H1 (cell line): ENCODE results near the gene HACD2. TPM values are rescaled to one million over a fixed set of nuclear protein-coding genes. Genes with fewer than 3 reads are reported as not detected.

Source experiments
- CTCF ChIA-PET: fragments of 300-600 bp; sonication (Branson Sonifier 250); formaldehyde crosslinking; loops from one replicate; lab custom pipeline; 2021; ENCODE audit not compliant: partially characterized antibody; lab: Charles Lee
- POLR2A ChIA-PET: fragments of 300-600 bp; sonication (Branson Sonifier 250); formaldehyde crosslinking; loops from one replicate; lab custom pipeline; 2021; ENCODE audit warnings: inconsistent platforms; ENCODE audit not compliant: partially characterized antibody; lab: Charles Lee
- DNase-seq, 2 experiments: peaks; one replicate each; pipeline versions ENCODE4 v3.0.0 to v3.0.0-alpha.2; 2010 to 2022; ENCODE audit warnings: low spot score in 2 of 2, low read depth in 1 of 2, mixed read lengths in 1 of 2
- FAIRE-seq: peaks from 2 replicates; lab custom pipeline; 2011; peaks lifted over from hg19 to GRCh38; lab: Jason Lieb, UNC
- H2AFZ ChIP-seq: 2 replicates; pipeline ENCODE4 v1.8.1; 2012; ENCODE audit warnings: low read length, inconsistent platforms
- H2AK5ac ChIP-seq: 2 replicates; pipeline ENCODE4 v1.6.1; 2013; ENCODE audit warnings: low read depth, low read length
- H2BK120ac ChIP-seq: replicated peaks from 2 replicates; pipeline ENCODE3; 2013; ENCODE audit warnings: low read depth, low read length, inconsistent platforms
- H2BK12ac ChIP-seq: 2 replicates; pipeline ENCODE4 v1.6.1; 2013; ENCODE audit warnings: low read depth, low read length
- H2BK15ac ChIP-seq: 2 replicates; pipeline ENCODE4 v1.6.1; 2013; ENCODE audit warnings: low read length
- H2BK20ac ChIP-seq: 2 replicates; pipeline ENCODE4 v1.6.1; 2013; ENCODE audit warnings: low read length
- H2BK5ac ChIP-seq: 2 replicates; pipeline ENCODE4 v1.6.1; 2013; ENCODE audit warnings: low read depth, low read length
- H3K14ac ChIP-seq: 2 replicates; pipeline ENCODE4 v1.6.1; 2013; ENCODE audit warnings: inconsistent platforms; ENCODE audit not compliant: insufficient read length
- H3K18ac ChIP-seq: 2 replicates; pipeline ENCODE4 v1.6.1; 2013; ENCODE audit warnings: low read length; ENCODE audit errors: extremely low read depth
- H3K23ac ChIP-seq: 2 replicates; pipeline ENCODE4 v1.6.1; 2013; ENCODE audit warnings: inconsistent platforms; ENCODE audit not compliant: insufficient read length
- H3K23me2 ChIP-seq: 2 replicates; pipeline ENCODE4 v1.6.1; 2013; ENCODE audit warnings: low read depth, low read length
- H3K27ac ChIP-seq: 2 replicates; pipeline ENCODE4 v1.6.1; 2011; ENCODE audit warnings: low read depth, low read length, inconsistent platforms
- H3K27me3 ChIP-seq, 4 experiments: replicated peaks in 1 of 4; 1 replicate in 1 of 4; 2 replicates in 3 of 4; pipeline versions ENCODE4 v1.6.1 to v1.8.1; 2011 to 2013; ENCODE audit warnings: low read length in 3 of 4, mild to moderate bottlenecking in 3 of 4, inconsistent platforms in 2 of 4, mixed read lengths in 2 of 4, moderate library complexity in 1 of 4; ENCODE audit not compliant: control insufficient read depth in 3 of 4, insufficient read depth in 3 of 4; ENCODE audit errors: extremely low read depth in 1 of 4
- H3K36me3 ChIP-seq, 4 experiments: 2 replicates each; pipeline versions ENCODE4 v1.6.1 to v1.8.1; 2011 to 2013; ENCODE audit warnings: mild to moderate bottlenecking in 4 of 4, low read length in 3 of 4, moderate library complexity in 2 of 4, control low read depth in 1 of 4, inconsistent platforms in 1 of 4; ENCODE audit not compliant: insufficient read depth in 4 of 4, control insufficient read depth in 2 of 4
- H3K4ac ChIP-seq: replicated peaks from 2 replicates; pipeline ENCODE3; 2013; ENCODE audit warnings: low read length, low read depth, mixed read lengths, inconsistent platforms; ENCODE audit not compliant: insufficient read length
- H3K4me1 ChIP-seq, 4 experiments: replicated peaks in 1 of 4; 1 replicate in 1 of 4; 2 replicates in 3 of 4; pipeline versions ENCODE4 v1.6.1 to v1.8.1; 2011 to 2013; ENCODE audit warnings: low read length in 3 of 4, inconsistent platforms in 2 of 4, mixed read lengths in 1 of 4; ENCODE audit not compliant: insufficient read depth in 4 of 4, control insufficient read depth in 3 of 4
- H3K4me2 ChIP-seq, 2 experiments: 2 replicates each; pipeline versions ENCODE4 v1.6.1 to v1.8.1; 2011 to 2013; ENCODE audit warnings: low read depth in 2 of 2, low read length in 2 of 2, control low read depth in 1 of 2, inconsistent platforms in 1 of 2, mild to moderate bottlenecking in 1 of 2; ENCODE audit not compliant: insufficient read depth in 1 of 2
- H3K4me3 ChIP-seq, 4 experiments: fragments of 200-600, 300-600 bp in 1 of 4; sonication (generic), shearing (Covaris generic), sonication (Bioruptor Twin) in 1 of 4; 2 replicates each; pipeline versions ENCODE4 v1.5.1 to v1.8.1; 2011 to 2016; ENCODE audit warnings: low read length in 4 of 4, low read depth in 3 of 4, control low read depth in 2 of 4, inconsistent platforms in 2 of 4, mild to moderate bottlenecking in 2 of 4, mixed read lengths in 1 of 4, moderate library complexity in 1 of 4; ENCODE audit not compliant: insufficient read depth in 2 of 4; ENCODE audit errors: extremely low read depth in 1 of 4
- H3K56ac ChIP-seq: replicated peaks from 2 replicates; pipeline ENCODE3; 2013; ENCODE audit warnings: low read depth, mild to moderate bottlenecking, mixed read lengths, low read length, inconsistent platforms; ENCODE audit not compliant: insufficient read length
- H3K79me1 ChIP-seq: 2 replicates; pipeline ENCODE4 v1.6.1; 2013; ENCODE audit warnings: low read depth, low read length, control low read depth
- H3K79me2 ChIP-seq, 2 experiments: 2 replicates each; pipeline versions ENCODE4 v1.6.1 to v1.8.1; 2012 to 2013; ENCODE audit warnings: low read length in 2 of 2, mild to moderate bottlenecking in 2 of 2, inconsistent platforms in 1 of 2; ENCODE audit not compliant: insufficient read depth in 2 of 2, control insufficient read depth in 1 of 2
- H3K9ac ChIP-seq, 4 experiments: replicated peaks in 1 of 4; 1 replicate in 1 of 4; 2 replicates in 3 of 4; pipeline versions ENCODE4 v1.6.1 to v1.8.1; 2011 to 2013; ENCODE audit warnings: low read depth in 3 of 4, low read length in 3 of 4, control low read depth in 2 of 4, mild to moderate bottlenecking in 2 of 4, moderate library complexity in 2 of 4, inconsistent platforms in 1 of 4; ENCODE audit errors: extremely low read depth in 1 of 4
- H3K9me3 ChIP-seq, 2 experiments: 2 replicates each; pipeline versions ENCODE4 v1.6.1 to v1.8.1; 2012 to 2013; ENCODE audit warnings: mild to moderate bottlenecking in 2 of 2, moderate library complexity in 2 of 2, control low read depth in 1 of 2, inconsistent platforms in 1 of 2, low read depth in 1 of 2, low read length in 1 of 2, mixed read lengths in 1 of 2; ENCODE audit not compliant: insufficient read depth in 2 of 2
- H4K20me1 ChIP-seq, 2 experiments: replicated peaks in 1 of 2; 2 replicates each; pipeline versions ENCODE3 to v1.8.1; 2011 to 2013; ENCODE audit warnings: inconsistent platforms in 2 of 2, low read length in 2 of 2, mild to moderate bottlenecking in 1 of 2; ENCODE audit not compliant: insufficient read depth in 2 of 2, control insufficient read depth in 1 of 2
- H4K5ac ChIP-seq: 2 replicates; pipeline ENCODE4 v1.6.1; 2013; ENCODE audit warnings: low read length, low read depth, mixed read lengths, inconsistent platforms; ENCODE audit not compliant: insufficient read length
- H4K8ac ChIP-seq: 2 replicates; pipeline ENCODE4 v1.8.0; 2013; ENCODE audit warnings: mild to moderate bottlenecking, moderate library complexity, low read length, inconsistent platforms; ENCODE audit not compliant: insufficient read depth; ENCODE audit errors: extremely low read depth
- H4K91ac ChIP-seq: replicated peaks from 2 replicates; pipeline ENCODE3; 2013; ENCODE audit warnings: low read length, mixed read lengths, inconsistent platforms; ENCODE audit not compliant: insufficient read length
- CEBPB ChIP-seq: IDR thresholded peaks from 2 replicates; pipeline ENCODE4 v1.6.1; 2012; ENCODE audit warnings: low read depth, low read length
- HDAC6 ChIP-seq: IDR thresholded peaks from one replicate; pipeline ENCODE4 v1.7.1; 2012; ENCODE audit warnings: low read depth, mild to moderate bottlenecking, inconsistent platforms, low read length, moderate library complexity
- JUN ChIP-seq: IDR thresholded peaks from 2 replicates; pipeline ENCODE4 v1.6.1; 2011; ENCODE audit warnings: low read depth, mild to moderate bottlenecking, improper control_type of control experiment, low read length
- KDM1A ChIP-seq: fragments of 200-600, 300-600 bp; sonication (generic); IDR thresholded peaks from 2 replicates; pipeline ENCODE4 v1.7.1; 2016; ENCODE audit warnings: mild to moderate bottlenecking, low read length, borderline replicate concordance
- NANOG ChIP-seq: IDR thresholded peaks from 2 replicates; pipeline ENCODE4 v1.6.1; 2011; ENCODE audit warnings: low read length, low read depth, mild to moderate bottlenecking, inconsistent platforms; ENCODE audit not compliant: insufficient read depth, poor library complexity, severe bottlenecking
- RBBP5 ChIP-seq: IDR thresholded peaks from 2 replicates; pipeline ENCODE4 v1.7.1; 2012; ENCODE audit warnings: low read depth, mild to moderate bottlenecking, inconsistent platforms, low read length, moderate library complexity, borderline replicate concordance
- TCF12 ChIP-seq: IDR thresholded peaks from 2 replicates; pipeline ENCODE4 v1.6.1; 2011; ENCODE audit warnings: low read depth, mild to moderate bottlenecking, low read length
- WGBS, 2 experiments: shearing (Covaris generic) in 1 of 2; methylation state at CpG; one replicate each; pipeline versions ENCODE4 v1.1.6 to v1.1.7; 2013 to 2015; ENCODE audit warnings: low lambda C conversion rate in 2 of 2, mixed read lengths in 2 of 2, inconsistent platforms in 1 of 2, low coverage in 1 of 2, missing lambda C conversion rate in 1 of 2; ENCODE audit not compliant: insufficient replicate concordance in 2 of 2, insufficient coverage in 1 of 2, insufficient read length in 1 of 2; ENCODE audit errors: extremely low coverage in 1 of 2, missing lambda C conversion rate in 1 of 2; 5-methylcytosine and 5-hydroxymethylcytosine counted together
- polyA plus RNA-seq, 7 experiments: library from polyadenylated mRNA; depleted of rRNA in 3 of 7; stranded (reverse) in 5 of 7; unstranded in 2 of 7; fragments of >200 nt in 5 of 7; fragments of 200-250 nt in 2 of 7; gene quantifications; 1 replicate in 5 of 7; 2 replicates in 1 of 7; 4 replicates in 1 of 7; pipeline versions ENCODE4 v1.2.1 to v1.2.3, GENCODE V29; 2011 to 2013; ENCODE audit warnings: missing spikeins in 2 of 7, mixed read lengths in 2 of 7
- total RNA-seq: library from RNA; stranded (reverse); fragmentation: NEBNext Ultra II Directional; extraction: Animal tissue kit (Norgen Biotek cat#: 25700); gene quantifications from 2 replicates; pipeline ENCODE4 v1.2.1, GENCODE V29; 2021
- TF ChIP-seq, protein P1 (sequence below): IDR thresholded peaks from 2 replicates; pipeline ENCODE4 v1.6.1; 2012; ENCODE audit warnings: low read length, inconsistent platforms

The HACD2 gene
- total and polyA plus RNA-seq, 2 of the 8 experiments (the other 6 are each of a cell fraction or from before 2014, with no cell fraction given), result 24.9 to 31.2 TPM

DNA sequence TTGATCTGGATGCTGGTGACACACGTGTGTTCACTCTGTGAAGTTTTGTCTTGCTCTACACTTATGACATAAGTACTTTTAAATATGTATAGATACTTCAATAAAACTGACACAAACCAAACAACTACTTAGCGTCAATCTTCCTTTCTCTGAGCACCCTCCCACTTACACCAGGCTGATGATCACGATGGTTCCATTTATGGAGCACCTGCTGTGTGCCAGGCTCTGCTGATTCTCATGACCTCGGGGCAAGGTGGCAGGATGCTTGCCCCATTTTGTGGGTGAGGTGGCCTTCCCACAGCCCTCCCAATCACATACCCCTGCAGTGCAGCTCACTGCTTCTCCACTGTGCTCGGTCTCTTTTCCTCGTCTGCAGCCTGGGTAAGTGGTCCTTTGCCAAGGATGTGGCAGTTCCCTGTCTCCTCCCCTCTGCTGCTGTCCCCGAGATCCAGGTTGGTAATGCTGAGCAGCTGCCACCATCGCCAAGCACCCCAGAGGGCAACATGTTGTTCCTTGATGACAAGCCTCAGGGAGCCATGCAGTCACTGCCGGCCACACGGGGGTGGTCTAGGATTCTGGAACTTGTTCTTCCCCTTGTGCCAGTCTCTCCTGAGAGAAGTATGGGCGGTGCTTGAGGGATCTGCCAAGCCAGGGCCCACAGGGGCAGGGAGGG, 115.4 kb downstream of the HACD2 start:
- H2AFZ ChIP-seq, result no peak overlapping the region
- H2BK20ac ChIP-seq, result no peak overlapping the region; the same call in 1 of the 2 replicates
- WGBS, 2 experiments, result 86% methylated on average over 11 of the region's 11 CpGs; no CpG with 5 or more reads in 1 of the 2 experiments
- H3K4me3 ChIP-seq, result no peak overlapping the region
- H2AK5ac ChIP-seq, result no peak overlapping the region
- H2BK12ac ChIP-seq, result no peak overlapping the region
- H3K4me2 ChIP-seq, result no peak overlapping the region
- DNase-seq, result no peak
- no peak overlapping the region for H2BK15ac ChIP-seq
- TF ChIP-seq CEBPB (no peak), KDM1A (no peak), NANOG (no peak), JUN (no peak), RBBP5 (no peak), HDAC6 (no peak), TCF12 (no peak)
- TF ChIP-seq, protein P1, sequence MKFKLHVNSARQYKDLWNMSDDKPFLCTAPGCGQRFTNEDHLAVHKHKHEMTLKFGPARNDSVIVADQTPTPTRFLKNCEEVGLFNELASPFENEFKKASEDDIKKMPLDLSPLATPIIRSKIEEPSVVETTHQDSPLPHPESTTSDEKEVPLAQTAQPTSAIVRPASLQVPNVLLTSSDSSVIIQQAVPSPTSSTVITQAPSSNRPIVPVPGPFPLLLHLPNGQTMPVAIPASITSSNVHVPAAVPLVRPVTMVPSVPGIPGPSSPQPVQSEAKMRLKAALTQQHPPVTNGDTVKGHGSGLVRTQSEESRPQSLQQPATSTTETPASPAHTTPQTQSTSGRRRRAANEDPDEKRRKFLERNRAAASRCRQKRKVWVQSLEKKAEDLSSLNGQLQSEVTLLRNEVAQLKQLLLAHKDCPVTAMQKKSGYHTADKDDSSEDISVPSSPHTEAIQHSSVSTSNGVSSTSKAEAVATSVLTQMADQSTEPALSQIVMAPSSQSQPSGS, result no peak
- TF ChIP-seq, all 59 proteins: peak for 0
- no peak overlapping the region for H3K27ac ChIP-seq
- ChIA-PET POLR2A (no interaction called here), CTCF (interaction anchor here (0.7 to 1.5 kb wide), 4 partner anchors 11 to 96 kb away, joined by 3 to 5 read pairs (median 4); no protein-coding TSS in a partner anchor)
- H3K27me3 ChIP-seq, result no peaks in the 10 kb centered on the region
- H4K8ac ChIP-seq, result peak overlapping the region; percentile 38; the same call in 1 of the 2 replicates
- H3K56ac ChIP-seq, result no peak overlapping the region
- no peak overlapping the region for H2BK5ac ChIP-seq
- no peaks in the 10 kb centered on the region for H3K36me3 ChIP-seq
- H3K79me1 ChIP-seq, result no peaks in the 10 kb centered on the region
- H3K4me1 ChIP-seq, result no peaks in the 10 kb centered on the region
- no peak overlapping the region for H3K14ac ChIP-seq
- no peak overlapping the region for H3K4ac ChIP-seq
- no peak overlapping the region for H3K9ac ChIP-seq
- no peak overlapping the region for H2BK120ac ChIP-seq
- no peak overlapping the region for H3K18ac ChIP-seq
- H3K23me2 ChIP-seq, result no peaks in the 10 kb centered on the region
- FAIRE-seq, result no peak
- H3K9me3 ChIP-seq, result no peaks in the 10 kb centered on the region
- H4K91ac ChIP-seq, result no peak overlapping the region
- H4K20me1 ChIP-seq, result no peaks in the 10 kb centered on the region
- no peak overlapping the region for H3K23ac ChIP-seq
- no peak overlapping the region for H4K5ac ChIP-seq
- no peaks in the 10 kb centered on the region for H3K79me2 ChIP-seq
